ENCODE measurements around the gene ATP5PO.
A peak's percentile ranks its signal among the peaks of the same experiment; 100 is the strongest.
"Not testable (repeated sequence)": the region's sequence is repeated elsewhere in the genome, so short reads cannot be mapped to it uniquely, and the experiment has no call there.

The ATP5PO gene

DNA sequence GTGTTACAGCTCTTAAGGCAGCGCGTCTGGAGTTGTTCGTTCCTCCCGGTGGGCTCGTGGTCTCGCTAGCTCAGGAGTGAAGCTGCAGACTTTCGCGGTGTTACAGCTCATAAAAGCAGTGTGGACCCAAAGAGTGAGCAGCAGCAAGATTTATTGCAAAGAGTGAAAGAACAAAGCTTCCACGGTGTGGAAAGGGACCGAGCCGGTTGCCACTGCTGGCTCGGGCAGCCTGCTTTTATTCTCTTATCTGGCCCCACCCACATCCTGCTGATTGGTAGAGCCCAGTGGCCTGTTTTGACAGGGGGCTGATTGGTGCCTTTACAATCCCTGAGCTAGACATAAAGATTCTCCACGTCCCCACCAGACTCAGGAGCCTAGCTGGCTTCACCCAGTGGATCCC, 47.7 kb downstream of the ATP5PO start:
- not testable (repeated sequence) for H3K4me3 ChIP-seq (ENCODE audit: low read length in 2 of 2); H2BK12ac ChIP-seq (ENCODE audit: low read length); H2BK5ac ChIP-seq (ENCODE audit: low read length); H4K8ac ChIP-seq (ENCODE audit: low read depth, low read length); H3K36me3 ChIP-seq (replicated peaks in 1 of 2; ENCODE audit: control insufficient read depth in 2 of 2, insufficient read depth in 2 of 2, low read length in 2 of 2); H3K27me3 ChIP-seq (ENCODE audit: control insufficient read depth in 3 of 3, insufficient read depth in 3 of 3, low read depth in 1 of 3, low read length in 3 of 3); H3K27ac ChIP-seq (replicated peaks; ENCODE audit: low read length); H2AFZ ChIP-seq (ENCODE audit: low read length); H3K9me3 ChIP-seq (replicated peaks in 1 of 2; ENCODE audit: control insufficient read depth in 2 of 2, insufficient read depth in 1 of 2, low read depth in 1 of 2, low read length in 2 of 2); H2BK15ac ChIP-seq (ENCODE audit: low read length); H3K4ac ChIP-seq (ENCODE audit: low read length); H3K4me1 ChIP-seq (ENCODE audit: control insufficient read depth in 2 of 2, insufficient read depth in 1 of 2, low read depth in 1 of 2, low read length in 2 of 2); H3K4me2 ChIP-seq (ENCODE audit: insufficient read depth, low read length, poor library complexity, severe bottlenecking); H3K9ac ChIP-seq (ENCODE audit: low read depth, low read length, poor library complexity); H3K23ac ChIP-seq (ENCODE audit: low read depth, low read length, poor library complexity); H3K18ac ChIP-seq (ENCODE audit: low read length); H2AK5ac ChIP-seq (ENCODE audit: low read depth, low read length); H2BK120ac ChIP-seq (ENCODE audit: low read depth, low read length); DNase-seq (ENCODE audit: low spot score); H3K79me1 ChIP-seq (ENCODE audit: low read depth, low read length); H3K14ac ChIP-seq (ENCODE audit: low read length); H4K91ac ChIP-seq (ENCODE audit: low read depth, low read length, poor library complexity)
- WGBS, 2 donors (ENCODE audit: extremely low coverage in 2 of 2, insufficient read length in 2 of 2, insufficient replicate concordance in 1 of 2): no CpG with 5 or more reads among the region's 13 CpGs

DNA sequence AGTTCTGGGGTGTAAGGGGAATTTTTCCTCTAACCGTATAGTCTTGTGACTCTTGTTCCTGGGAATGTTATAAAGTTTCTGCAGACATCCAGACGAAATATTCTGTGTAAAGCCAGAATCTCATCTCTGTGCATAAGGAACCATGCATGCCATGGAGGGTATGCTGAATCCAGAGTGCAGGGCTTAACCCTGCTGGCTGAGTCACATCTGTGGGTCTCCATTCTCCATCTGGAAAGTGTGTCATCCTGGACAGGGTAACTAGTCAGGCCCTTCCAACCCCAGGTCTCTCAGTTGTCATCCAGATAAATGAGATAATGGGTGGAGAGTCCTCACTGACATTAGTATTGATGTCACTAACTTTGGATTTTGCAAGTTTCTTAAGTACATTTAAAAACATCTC, 48.8 kb downstream of the ATP5PO start:
- H3K4me3 ChIP-seq (ENCODE audit: low read length in 2 of 2): no peak overlapping the region
- no peak overlapping the region for H3K27ac ChIP-seq (replicated peaks; ENCODE audit: low read length)
- H2AK5ac ChIP-seq (ENCODE audit: low read depth, low read length): no peak overlapping the region
- no peak overlapping the region for H2AFZ ChIP-seq (ENCODE audit: low read length)
- no peaks in the 10 kb centered on the region for H3K4me1 ChIP-seq (ENCODE audit: control insufficient read depth in 2 of 2, insufficient read depth in 1 of 2, low read depth in 1 of 2, low read length in 2 of 2)
- H2BK5ac ChIP-seq (ENCODE audit: low read length): no peak overlapping the region
- H2BK15ac ChIP-seq (ENCODE audit: low read length): no peak overlapping the region
- no peak overlapping the region for H3K4ac ChIP-seq (ENCODE audit: low read length)
- H2BK12ac ChIP-seq (ENCODE audit: low read length): no peak overlapping the region
- no peak overlapping the region for H4K8ac ChIP-seq (ENCODE audit: low read depth, low read length)
- no peaks in the 10 kb centered on the region for H3K79me1 ChIP-seq (ENCODE audit: low read depth, low read length)
- no peak overlapping the region for H3K4me2 ChIP-seq (ENCODE audit: insufficient read depth, low read length, poor library complexity, severe bottlenecking)
- no peak overlapping the region for H3K18ac ChIP-seq (ENCODE audit: low read length)
- no peak overlapping the region for H3K14ac ChIP-seq (ENCODE audit: low read length)
- no peak overlapping the region for H3K23ac ChIP-seq (ENCODE audit: low read depth, low read length, poor library complexity)
- H3K27me3 ChIP-seq (ENCODE audit: control insufficient read depth in 3 of 3, insufficient read depth in 3 of 3, low read depth in 1 of 3, low read length in 3 of 3): no peaks in the 10 kb centered on the region
- H4K91ac ChIP-seq (ENCODE audit: low read depth, low read length, poor library complexity): no peak overlapping the region
- H2BK120ac ChIP-seq (ENCODE audit: low read depth, low read length): no peak overlapping the region
- WGBS, 2 donors (ENCODE audit: extremely low coverage in 2 of 2, insufficient read length in 2 of 2, insufficient replicate concordance in 1 of 2): no CpG with 5 or more reads among the region's 2 CpGs
- H3K36me3 ChIP-seq (replicated peaks in 1 of 2; ENCODE audit: control insufficient read depth in 2 of 2, insufficient read depth in 2 of 2, low read length in 2 of 2): no peaks in the 10 kb centered on the region
- DNase-seq (ENCODE audit: low spot score): no peak
- H3K9ac ChIP-seq (ENCODE audit: low read depth, low read length, poor library complexity): no peak overlapping the region
- H3K9me3 ChIP-seq (replicated peaks in 1 of 2; ENCODE audit: control insufficient read depth in 2 of 2, insufficient read depth in 1 of 2, low read depth in 1 of 2, low read length in 2 of 2): peaks cover 0 to 7% of the 10 kb centered on the region in 2 donors

DNA sequence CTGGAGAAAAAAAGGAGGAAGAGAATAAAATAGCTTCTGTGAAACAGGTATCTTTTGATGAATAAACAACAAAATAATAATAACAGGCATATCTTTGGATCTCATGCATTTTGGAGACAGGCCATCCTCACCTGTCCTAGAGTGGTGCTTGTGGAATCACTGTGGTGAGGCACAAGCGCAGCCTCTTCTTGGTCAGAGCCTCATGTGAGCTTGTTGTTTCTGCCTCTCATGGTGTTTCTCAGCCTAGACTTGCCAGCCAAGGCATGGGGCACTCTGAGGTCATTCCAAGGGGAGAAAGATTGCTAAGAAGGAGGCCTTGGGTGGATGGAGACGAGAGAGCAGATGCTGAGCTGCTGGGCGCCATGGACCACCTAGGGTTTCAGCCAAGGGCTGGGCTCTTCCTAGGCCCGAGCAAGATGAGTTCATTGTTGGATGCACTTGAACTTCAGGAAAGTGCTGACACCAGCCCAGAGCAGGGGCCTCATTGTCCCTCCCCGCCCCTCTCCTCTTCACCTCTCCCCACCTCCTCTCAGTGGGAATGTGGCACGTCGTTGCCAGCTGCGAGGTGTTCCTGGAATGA, 49.5 kb downstream of the ATP5PO start:
- no peak overlapping the region for H3K18ac ChIP-seq (ENCODE audit: low read length)
- no peak overlapping the region for H2BK15ac ChIP-seq (ENCODE audit: low read length)
- no peak overlapping the region for H2BK12ac ChIP-seq (ENCODE audit: low read length)
- H3K14ac ChIP-seq (ENCODE audit: low read length): no peak overlapping the region
- no peaks in the 10 kb centered on the region for H3K79me1 ChIP-seq (ENCODE audit: low read depth, low read length)
- DNase-seq (ENCODE audit: low spot score): no peak
- no peak overlapping the region for H4K8ac ChIP-seq (ENCODE audit: low read depth, low read length)
- H2BK5ac ChIP-seq (ENCODE audit: low read length): no peak overlapping the region
- H3K36me3 ChIP-seq (replicated peaks in 1 of 2; ENCODE audit: control insufficient read depth in 2 of 2, insufficient read depth in 2 of 2, low read length in 2 of 2): no peaks in the 10 kb centered on the region
- H3K4me2 ChIP-seq (ENCODE audit: insufficient read depth, low read length, poor library complexity, severe bottlenecking): no peak overlapping the region
- no peaks in the 10 kb centered on the region for H3K4me1 ChIP-seq (ENCODE audit: control insufficient read depth in 2 of 2, insufficient read depth in 1 of 2, low read depth in 1 of 2, low read length in 2 of 2)
- H3K27ac ChIP-seq (replicated peaks; ENCODE audit: low read length): no peak overlapping the region
- H2AK5ac ChIP-seq (ENCODE audit: low read depth, low read length): no peak overlapping the region
- no peaks in the 10 kb centered on the region for H3K27me3 ChIP-seq (ENCODE audit: control insufficient read depth in 3 of 3, insufficient read depth in 3 of 3, low read depth in 1 of 3, low read length in 3 of 3)
- no peak overlapping the region for H3K4ac ChIP-seq (ENCODE audit: low read length)
- WGBS, 2 donors (ENCODE audit: extremely low coverage in 2 of 2, insufficient read length in 2 of 2, insufficient replicate concordance in 1 of 2): no CpG with 5 or more reads among the region's 8 CpGs
- H4K91ac ChIP-seq (ENCODE audit: low read depth, low read length, poor library complexity): no peak overlapping the region
- no peak overlapping the region for H2BK120ac ChIP-seq (ENCODE audit: low read depth, low read length)
- H3K4me3 ChIP-seq (ENCODE audit: low read length in 2 of 2): no peak overlapping the region
- no peak overlapping the region for H3K23ac ChIP-seq (ENCODE audit: low read depth, low read length, poor library complexity)
- H3K9ac ChIP-seq (ENCODE audit: low read depth, low read length, poor library complexity): no peak overlapping the region
- H2AFZ ChIP-seq (ENCODE audit: low read length): no peak overlapping the region
- H3K9me3 ChIP-seq (replicated peaks in 1 of 2; ENCODE audit: control insufficient read depth in 2 of 2, insufficient read depth in 1 of 2, low read depth in 1 of 2, low read length in 2 of 2): peaks cover 0 to 7% of the 10 kb centered on the region in 2 donors

DNA sequence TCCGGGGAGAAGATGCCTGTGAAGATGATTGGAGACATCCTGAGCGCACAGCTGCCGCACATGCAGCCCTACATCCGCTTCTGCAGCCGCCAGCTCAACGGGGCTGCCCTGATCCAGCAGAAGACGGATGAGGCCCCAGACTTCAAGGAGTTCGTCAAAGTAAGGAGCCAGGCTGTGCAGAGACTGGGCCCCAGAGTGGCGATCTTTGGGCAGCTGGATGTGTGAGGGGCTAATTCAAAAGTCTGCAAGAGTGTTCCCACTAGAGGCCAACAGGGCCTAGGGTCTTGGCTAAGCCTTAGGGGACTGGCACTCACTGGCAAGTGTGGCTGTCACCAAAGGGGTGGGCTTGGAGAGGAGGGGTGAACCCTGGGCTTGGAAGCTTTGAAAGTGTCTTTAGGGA, 50.4 kb downstream of the ATP5PO start:
- Histone ChIP-seq H4K91ac (ENCODE audit: low read depth, low read length, poor library complexity) (no peak overlapping the region), H3K27me3 (ENCODE audit: control insufficient read depth in 3 of 3, insufficient read depth in 3 of 3, low read depth in 1 of 3, low read length in 3 of 3) (no peaks in the 10 kb centered on the region), H2BK15ac (ENCODE audit: low read length) (no peak overlapping the region), H3K14ac (ENCODE audit: low read length) (no peak overlapping the region), H3K4me3 (ENCODE audit: low read length in 2 of 2) (no peak overlapping the region), H3K18ac (ENCODE audit: low read length) (no peak overlapping the region), H2BK5ac (ENCODE audit: low read length) (peak overlapping the region; percentile 33), H2BK120ac (ENCODE audit: low read depth, low read length) (no peak overlapping the region), H3K23ac (ENCODE audit: low read depth, low read length, poor library complexity) (peak overlapping the region; percentile 5), H3K4ac (ENCODE audit: low read length) (no peak overlapping the region), H3K9me3 (replicated peaks in 1 of 2; ENCODE audit: control insufficient read depth in 2 of 2, insufficient read depth in 1 of 2, low read depth in 1 of 2, low read length in 2 of 2) (peaks cover 0 to 7% of the 10 kb centered on the region in 2 donors), H3K4me1 (ENCODE audit: control insufficient read depth in 2 of 2, insufficient read depth in 1 of 2, low read depth in 1 of 2, low read length in 2 of 2) (no peaks in the 10 kb centered on the region), H2AFZ (ENCODE audit: low read length) (no peak overlapping the region), H3K36me3 (replicated peaks in 1 of 2; ENCODE audit: control insufficient read depth in 2 of 2, insufficient read depth in 2 of 2, low read length in 2 of 2) (no peaks in the 10 kb centered on the region), H3K27ac (replicated peaks; ENCODE audit: low read length) (no peak overlapping the region), H2AK5ac (ENCODE audit: low read depth, low read length) (peak overlapping the region; percentile 15), H4K8ac (ENCODE audit: low read depth, low read length) (no peak overlapping the region), H3K79me1 (ENCODE audit: low read depth, low read length) (no peaks in the 10 kb centered on the region), H3K4me2 (ENCODE audit: insufficient read depth, low read length, poor library complexity, severe bottlenecking) (no peak overlapping the region), H2BK12ac (ENCODE audit: low read length) (no peak overlapping the region), H3K9ac (ENCODE audit: low read depth, low read length, poor library complexity) (no peak overlapping the region)
- WGBS, 2 donors (ENCODE audit: extremely low coverage in 2 of 2, insufficient read length in 2 of 2, insufficient replicate concordance in 1 of 2): no CpG with 5 or more reads among the region's 9 CpGs
- no peak for DNase-seq (ENCODE audit: low spot score)

Measured in neuronal stem cell (in vitro differentiated cells).